Measurements from ENCODE around the gene ACP6. TPM values are rescaled to one million over a fixed set of nuclear protein-coding genes. Genes with fewer than 3 reads are reported as not detected.

The ACP6 gene
- total and polyA plus RNA-seq, 2 of the 13 experiments (the other 11 are each of a cell fraction or from before 2014, with no cell fraction given), result 18.1 to 33.7 TPM

DNA sequence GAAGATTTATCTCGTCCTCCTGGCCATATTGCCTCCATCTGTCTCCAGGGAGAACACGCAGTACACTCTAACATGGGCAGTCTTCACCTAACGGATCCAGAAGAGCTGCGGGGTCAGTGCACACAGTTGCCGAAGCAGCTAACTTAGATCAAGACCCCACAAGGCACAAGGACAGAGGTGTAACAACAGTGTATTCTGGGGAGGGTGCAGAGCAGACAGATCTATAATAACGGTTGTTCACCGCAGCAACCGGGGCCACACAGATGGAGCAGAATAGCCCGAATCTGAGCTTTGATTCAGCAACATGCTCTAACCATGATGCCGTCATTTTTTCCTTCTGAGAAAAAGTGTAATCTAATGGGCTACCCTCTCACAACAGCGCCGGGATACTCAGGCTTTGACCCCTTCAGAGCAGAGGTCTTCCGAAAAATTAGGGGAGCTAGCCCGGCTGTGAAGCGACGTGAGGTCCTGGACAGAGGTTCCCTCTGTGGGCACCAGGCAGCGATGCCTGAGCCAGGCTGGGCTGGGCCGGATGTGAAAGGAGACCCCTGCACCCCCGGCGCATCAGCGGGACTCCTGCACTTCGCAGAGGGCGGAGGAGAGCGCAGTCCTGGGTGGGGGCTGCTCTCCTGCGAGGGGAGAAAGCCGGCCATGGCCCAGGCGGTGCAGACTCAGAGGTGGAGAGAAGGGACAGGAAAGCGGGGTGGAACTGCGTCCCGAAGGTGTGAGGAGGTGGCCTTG is 71.5 kb downstream of the ACP6 start:
- TSS peak; percentile 93 for BruUV-seq (replicated peaks)
- Histone ChIP-seq H3K4me3 (replicated peaks in 1 of 3; ENCODE audit: insufficient read depth in 1 of 3, low read depth in 2 of 3, low read length in 3 of 3) (peak overlapping the region; percentile 65 to 91 (median 81)), H3K27me3 (ENCODE audit: control insufficient read depth in 1 of 2, insufficient read depth in 2 of 2, low read length in 2 of 2) (peaks cover 0 to 10% of the 10 kb centered on the region in 2 experiments; a peak in 1 of 5 replicates), H3K79me2 (ENCODE audit: insufficient read depth, low read length) (peaks cover 22% of the 10 kb centered on the region), H3K9me3 (ENCODE audit: low read length) (no peaks in the 10 kb centered on the region), H2AFZ (ENCODE audit: low read length) (no peak overlapping the region), H3K36me3 (replicated peaks in 1 of 2; ENCODE audit: control insufficient read depth in 1 of 2, insufficient read depth in 2 of 2, low read length in 2 of 2) (no peaks in the 10 kb centered on the region), H3K4me2 (ENCODE audit: low read depth, low read length) (peak overlapping the region; percentile 85), H3K4me1 (ENCODE audit: insufficient read depth, low read length) (peaks cover 34% of the 10 kb centered on the region), H3K9ac (ENCODE audit: insufficient read depth, low read depth, low read length) (peak overlapping the region; percentile 70), H4K20me1 (ENCODE audit: insufficient read depth, low read length) (no peaks in the 10 kb centered on the region), H3K27ac (ENCODE audit: extremely low read length, insufficient read depth, low read length) (peak overlapping the region; percentile 74)
- POLR2A ChIA-PET, result interaction anchor here (0.7 to 3.7 kb wide), 10 partner anchors 12 to 83 kb away, joined by 3 to 27 read pairs (median 5); partner anchors contain the start of genes ACP6 and BCL9
- ATAC-seq (peak; percentile 58), FAIRE-seq (no peak), DNase-seq (ENCODE audit: low spot score) (no peak)
- intact Hi-C loops (cut with micrococcal nuclease; ENCODE audit: unreplicated experiment), result loop anchor here (1.0 kb wide), 1 partner anchor 11 kb away; no protein-coding TSS in a partner anchor
- WGBS (ENCODE audit: low lambda C conversion rate), result 1% methylated on average over 21 of the region's 30 CpGs
- in situ Hi-C loops (cut with HindIII; ENCODE audit: extremely low pct_ligation_motif_present, low pct_unique_long_range_greater_than_20kb), result loop anchor here (5.0 kb wide), 1 partner anchor 41 kb away; no protein-coding TSS in a partner anchor
- CTCF ChIA-PET (ENCODE audit: low intra/inter-chr PET ratio, low total read pairs), result interaction anchor here (1.6 kb wide), 1 partner anchor 42 kb away, joined by 3 read pairs; no protein-coding TSS in a partner anchor
- TF ChIP-seq ARNTL (CRISPR knock-in tag; IDR thresholded peaks at IDR 0.05), result no peak
- TF ChIP-seq ARID2 (CRISPR knock-in tag; IDR thresholded peaks at IDR 0.05; ENCODE audit: borderline replicate concordance), result 0 out of 2 replicates have a peak, but pooled peaks have one; percentile 30
- TF ChIP-seq ZBTB42 (CRISPR knock-in tag; IDR thresholded peaks at IDR 0.05), result no peak
- no peak; the same call in 1 of the 2 replicates for TF ChIP-seq STAG1 (CRISPR knock-in tag; IDR thresholded peaks at IDR 0.05)
- no peak for TF ChIP-seq ZNF616 (CRISPR knock-in tag; IDR thresholded peaks at IDR 0.05; ENCODE audit: low read depth)
- TF ChIP-seq RORA (CRISPR knock-in tag; IDR thresholded peaks at IDR 0.05), result no peak
- TF ChIP-seq DNMT1 (CRISPR knock-in tag; IDR thresholded peaks at IDR 0.05), result no peak
- TF ChIP-seq, protein P1, sequence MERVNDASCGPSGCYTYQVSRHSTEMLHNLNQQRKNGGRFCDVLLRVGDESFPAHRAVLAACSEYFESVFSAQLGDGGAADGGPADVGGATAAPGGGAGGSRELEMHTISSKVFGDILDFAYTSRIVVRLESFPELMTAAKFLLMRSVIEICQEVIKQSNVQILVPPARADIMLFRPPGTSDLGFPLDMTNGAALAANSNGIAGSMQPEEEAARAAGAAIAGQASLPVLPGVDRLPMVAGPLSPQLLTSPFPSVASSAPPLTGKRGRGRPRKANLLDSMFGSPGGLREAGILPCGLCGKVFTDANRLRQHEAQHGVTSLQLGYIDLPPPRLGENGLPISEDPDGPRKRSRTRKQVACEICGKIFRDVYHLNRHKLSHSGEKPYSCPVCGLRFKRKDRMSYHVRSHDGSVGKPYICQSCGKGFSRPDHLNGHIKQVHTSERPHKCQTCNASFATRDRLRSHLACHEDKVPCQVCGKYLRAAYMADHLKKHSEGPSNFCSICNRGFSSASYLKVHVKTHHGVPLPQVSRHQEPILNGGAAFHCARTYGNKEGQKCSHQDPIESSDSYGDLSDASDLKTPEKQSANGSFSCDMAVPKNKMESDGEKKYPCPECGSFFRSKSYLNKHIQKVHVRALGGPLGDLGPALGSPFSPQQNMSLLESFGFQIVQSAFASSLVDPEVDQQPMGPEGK (CRISPR knock-in tag; IDR thresholded peaks at IDR 0.05), result 0 out of 2 replicates have a peak, but pooled peaks have one; percentile 13
- TF ChIP-seq NCOR1 (IDR thresholded peaks at IDR 0.05; ENCODE audit: borderline replicate concordance, low read length), result no peak; the same call in 1 of the 2 replicates
- peak; percentile 69 for TF ChIP-seq AGO2 (optimal IDR thresholded peaks at IDR 0.05; ENCODE audit: low read depth, low read length)
- TF ChIP-seq ZNF788 (CRISPR knock-in tag; IDR thresholded peaks at IDR 0.05; ENCODE audit: borderline replicate concordance), result no peak
- no peak for TF ChIP-seq FOXA1 (IDR thresholded peaks at IDR 0.05)
- no peak for TF ChIP-seq FOXA1 (CRISPR knock-in tag; IDR thresholded peaks at IDR 0.05)
- no peak for TF ChIP-seq ZNF124 (CRISPR knock-in tag; IDR thresholded peaks at IDR 0.05)
- TF ChIP-seq, protein P2, sequence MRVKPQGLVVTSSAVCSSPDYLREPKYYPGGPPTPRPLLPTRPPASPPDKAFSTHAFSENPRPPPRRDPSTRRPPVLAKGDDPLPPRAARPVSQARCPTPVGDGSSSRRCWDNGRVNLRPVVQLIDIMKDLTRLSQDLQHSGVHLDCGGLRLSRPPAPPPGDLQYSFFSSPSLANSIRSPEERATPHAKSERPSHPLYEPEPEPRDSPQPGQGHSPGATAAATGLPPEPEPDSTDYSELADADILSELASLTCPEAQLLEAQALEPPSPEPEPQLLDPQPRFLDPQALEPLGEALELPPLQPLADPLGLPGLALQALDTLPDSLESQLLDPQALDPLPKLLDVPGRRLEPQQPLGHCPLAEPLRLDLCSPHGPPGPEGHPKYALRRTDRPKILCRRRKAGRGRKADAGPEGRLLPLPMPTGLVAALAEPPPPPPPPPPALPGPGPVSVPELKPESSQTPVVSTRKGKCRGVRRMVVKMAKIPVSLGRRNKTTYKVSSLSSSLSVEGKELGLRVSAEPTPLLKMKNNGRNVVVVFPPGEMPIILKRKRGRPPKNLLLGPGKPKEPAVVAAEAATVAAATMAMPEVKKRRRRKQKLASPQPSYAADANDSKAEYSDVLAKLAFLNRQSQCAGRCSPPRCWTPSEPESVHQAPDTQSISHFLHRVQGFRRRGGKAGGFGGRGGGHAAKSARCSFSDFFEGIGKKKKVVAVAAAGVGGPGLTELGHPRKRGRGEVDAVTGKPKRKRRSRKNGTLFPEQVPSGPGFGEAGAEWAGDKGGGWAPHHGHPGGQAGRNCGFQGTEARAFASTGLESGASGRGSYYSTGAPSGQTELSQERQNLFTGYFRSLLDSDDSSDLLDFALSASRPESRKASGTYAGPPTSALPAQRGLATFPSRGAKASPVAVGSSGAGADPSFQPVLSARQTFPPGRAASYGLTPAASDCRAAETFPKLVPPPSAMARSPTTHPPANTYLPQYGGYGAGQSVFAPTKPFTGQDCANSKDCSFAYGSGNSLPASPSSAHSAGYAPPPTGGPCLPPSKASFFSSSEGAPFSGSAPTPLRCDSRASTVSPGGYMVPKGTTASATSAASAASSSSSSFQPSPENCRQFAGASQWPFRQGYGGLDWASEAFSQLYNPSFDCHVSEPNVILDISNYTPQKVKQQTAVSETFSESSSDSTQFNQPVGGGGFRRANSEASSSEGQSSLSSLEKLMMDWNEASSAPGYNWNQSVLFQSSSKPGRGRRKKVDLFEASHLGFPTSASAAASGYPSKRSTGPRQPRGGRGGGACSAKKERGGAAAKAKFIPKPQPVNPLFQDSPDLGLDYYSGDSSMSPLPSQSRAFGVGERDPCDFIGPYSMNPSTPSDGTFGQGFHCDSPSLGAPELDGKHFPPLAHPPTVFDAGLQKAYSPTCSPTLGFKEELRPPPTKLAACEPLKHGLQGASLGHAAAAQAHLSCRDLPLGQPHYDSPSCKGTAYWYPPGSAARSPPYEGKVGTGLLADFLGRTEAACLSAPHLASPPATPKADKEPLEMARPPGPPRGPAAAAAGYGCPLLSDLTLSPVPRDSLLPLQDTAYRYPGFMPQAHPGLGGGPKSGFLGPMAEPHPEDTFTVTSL (CRISPR knock-in tag; IDR thresholded peaks at IDR 0.05; ENCODE audit: borderline replicate concordance), result no peak
